IPS-11a (cell line): ENCODE measurements around the gene SEMA5A.

ENCODE experiments used
- H3K4me3 ChIP-seq: one replicate; pipeline ENCODE4 v1.5.1; 2013; ENCODE audit warnings: low read depth, low read length, control low read depth

SEMA5A gene

DNA sequence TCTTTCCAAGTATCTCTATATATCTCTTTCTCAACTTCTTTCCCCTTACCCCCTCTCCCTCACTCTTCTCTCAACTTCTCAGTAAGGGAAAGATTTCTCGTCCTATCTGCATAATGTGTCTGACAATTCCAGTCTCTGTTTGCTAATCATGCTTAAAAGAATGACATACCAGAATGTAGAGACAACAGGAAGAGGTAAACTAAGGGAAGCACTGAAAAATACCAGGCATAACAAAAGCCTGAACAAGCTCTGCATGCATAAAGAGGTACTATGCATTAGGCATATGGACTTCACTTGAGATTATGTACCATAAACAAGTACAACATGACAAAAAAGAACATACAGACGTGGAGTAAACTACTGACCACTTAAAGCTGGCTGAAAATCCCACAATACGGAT is 62.6 kb downstream of the SEMA5A start:
- H3K4me3 ChIP-seq: no peak overlapping the region

- H3K4me3 ChIP-seq: no peak overlapping the region
These were observed 63.5 kb downstream of the SEMA5A start for GRCh38 chr5:9482381-9482780.

- H3K4me3 ChIP-seq: no peak overlapping the region
These were observed 65.4 kb downstream of the SEMA5A start for GRCh38 chr5:9480499-9480898.

GRCh38 chr5:9479990-9480389 is 65.9 kb downstream of the SEMA5A start:
- no peak overlapping the region for H3K4me3 ChIP-seq

DNA sequence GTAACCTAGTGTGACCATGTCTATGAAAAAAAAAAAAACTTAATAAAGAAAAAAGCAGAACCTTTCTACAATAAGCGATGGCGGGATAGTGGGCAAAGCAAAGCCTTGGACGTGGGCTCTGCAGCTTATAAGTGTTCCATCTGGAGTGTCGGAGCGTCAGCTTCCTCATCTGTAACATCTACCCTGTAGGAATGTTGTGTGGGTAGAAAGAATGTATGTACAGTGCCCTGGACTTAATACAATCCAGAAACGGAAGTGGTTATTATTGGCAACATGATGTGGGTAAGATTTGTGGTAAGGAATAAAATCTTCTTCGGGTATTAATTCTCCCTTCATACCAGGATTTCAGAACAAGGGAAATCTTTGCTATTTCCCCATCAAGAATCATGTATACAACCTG is 66.5 kb downstream of the SEMA5A start:
- H3K4me3 ChIP-seq: no peak overlapping the region

DNA sequence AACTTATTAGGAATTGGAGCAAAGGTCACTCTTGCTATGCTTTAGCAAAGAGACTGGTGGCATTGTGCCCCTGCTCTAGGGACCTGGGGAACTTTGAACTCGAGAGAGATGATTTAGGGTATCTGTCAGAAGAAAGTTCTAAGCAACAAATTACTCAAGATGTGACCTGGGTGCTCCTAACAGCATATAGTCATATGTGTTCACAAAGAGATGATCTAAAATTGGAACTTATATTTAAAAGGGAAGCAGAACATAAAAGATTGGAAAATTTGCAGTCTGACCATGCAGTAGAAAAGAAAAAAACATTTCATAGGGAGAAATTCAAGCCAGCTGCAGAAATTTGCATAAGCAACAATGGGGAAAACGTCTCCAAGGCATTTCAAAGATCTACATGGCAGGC is 68.3 kb downstream of the SEMA5A start:
- H3K4me3 ChIP-seq: no peak overlapping the region

- H3K4me3 ChIP-seq: no peak overlapping the region
These were observed 71.5 kb downstream of the SEMA5A start for GRCh38 chr5:9474219-9475002.

- H3K4me3 ChIP-seq: no peak overlapping the region
These were observed 72.3 kb downstream of the SEMA5A start for GRCh38 chr5:9473624-9474023.

DNA sequence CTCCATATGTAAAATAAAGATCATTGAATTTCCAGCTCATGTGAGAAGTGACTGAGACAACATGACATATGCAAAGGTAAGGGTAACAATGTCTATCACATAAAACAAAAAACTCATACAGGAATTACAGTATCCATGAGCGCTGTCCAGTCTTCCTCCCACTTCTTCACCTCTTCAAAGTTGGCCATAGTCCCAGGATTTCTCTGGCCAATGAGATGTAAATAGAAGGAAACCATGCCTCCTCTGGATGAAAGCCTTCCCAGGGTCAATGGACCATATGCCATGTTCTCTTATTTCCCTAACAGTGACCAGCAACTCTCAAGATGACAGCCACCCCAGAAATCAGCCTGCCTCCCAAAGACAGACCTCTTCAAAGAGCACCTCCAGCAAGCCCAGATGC is 75.5 kb downstream of the SEMA5A start:
- no peak overlapping the region for H3K4me3 ChIP-seq

DNA sequence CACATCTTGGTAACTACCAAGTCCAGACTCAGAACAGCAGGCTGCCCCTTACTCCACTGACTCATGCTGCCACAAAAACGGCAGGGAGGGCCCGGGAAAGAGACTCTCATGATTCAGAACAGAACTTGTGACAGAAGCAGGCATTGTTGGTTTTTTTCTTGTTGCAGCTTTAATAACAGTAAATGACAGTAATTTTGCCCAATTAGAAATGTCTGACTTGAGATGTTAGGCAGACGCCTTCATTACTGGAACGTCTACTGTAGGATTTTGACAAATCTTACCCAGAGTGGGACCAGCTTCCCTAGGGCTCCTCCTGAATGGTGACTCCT is 77.9 kb downstream of the SEMA5A start:
- no peak overlapping the region for H3K4me3 ChIP-seq

GRCh38 chr5:9467199-9468059 is 78.4 kb downstream of the SEMA5A start:
- H3K4me3 ChIP-seq: no peak overlapping the region

GRCh38 chr5:9466697-9467096 is 79.2 kb downstream of the SEMA5A start:
- no peak overlapping the region for H3K4me3 ChIP-seq

DNA sequence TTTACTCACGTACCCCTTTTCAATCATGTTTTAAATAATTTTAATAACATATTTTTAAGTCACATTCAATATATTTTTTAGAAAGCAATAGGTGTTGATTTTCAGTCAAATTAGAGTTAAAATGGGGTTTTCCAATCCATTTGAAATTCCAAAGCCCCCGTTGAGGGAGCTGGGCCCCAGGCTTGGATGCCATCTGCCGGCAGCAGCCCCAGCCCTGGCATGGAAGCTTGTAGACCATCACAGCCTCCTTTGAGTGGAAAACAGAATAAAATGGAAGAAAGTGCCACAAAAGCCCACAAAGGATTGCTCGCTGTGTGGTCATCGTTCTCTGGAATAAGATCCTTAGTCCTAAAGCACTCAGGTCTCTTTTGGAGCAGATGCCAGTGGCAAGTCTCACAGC is 81.4 kb downstream of the SEMA5A start:
- H3K4me3 ChIP-seq: no peak overlapping the region

DNA sequence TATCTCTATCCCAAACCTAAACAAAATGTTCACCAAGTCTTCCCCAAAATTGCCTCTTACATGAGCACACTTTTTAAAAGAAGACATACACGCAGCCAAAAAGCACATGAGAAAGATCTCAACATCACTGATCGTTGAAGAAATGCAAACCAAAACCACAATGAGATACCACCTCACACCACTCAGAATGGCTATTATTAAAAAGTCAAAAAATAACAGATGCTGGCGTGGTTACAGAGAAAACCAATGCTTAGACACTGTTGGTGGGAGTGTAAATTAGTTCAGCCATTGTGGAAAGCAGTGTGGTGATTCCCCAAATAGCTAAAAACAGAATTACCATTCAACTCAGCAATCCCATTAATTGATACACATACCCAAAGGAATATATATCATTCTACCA is 83.8 kb downstream of the SEMA5A start:
- H3K4me3 ChIP-seq: no peak overlapping the region

GRCh38 chr5:9460885-9461645 is 84.8 kb downstream of the SEMA5A start:
- no peak overlapping the region for H3K4me3 ChIP-seq

DNA sequence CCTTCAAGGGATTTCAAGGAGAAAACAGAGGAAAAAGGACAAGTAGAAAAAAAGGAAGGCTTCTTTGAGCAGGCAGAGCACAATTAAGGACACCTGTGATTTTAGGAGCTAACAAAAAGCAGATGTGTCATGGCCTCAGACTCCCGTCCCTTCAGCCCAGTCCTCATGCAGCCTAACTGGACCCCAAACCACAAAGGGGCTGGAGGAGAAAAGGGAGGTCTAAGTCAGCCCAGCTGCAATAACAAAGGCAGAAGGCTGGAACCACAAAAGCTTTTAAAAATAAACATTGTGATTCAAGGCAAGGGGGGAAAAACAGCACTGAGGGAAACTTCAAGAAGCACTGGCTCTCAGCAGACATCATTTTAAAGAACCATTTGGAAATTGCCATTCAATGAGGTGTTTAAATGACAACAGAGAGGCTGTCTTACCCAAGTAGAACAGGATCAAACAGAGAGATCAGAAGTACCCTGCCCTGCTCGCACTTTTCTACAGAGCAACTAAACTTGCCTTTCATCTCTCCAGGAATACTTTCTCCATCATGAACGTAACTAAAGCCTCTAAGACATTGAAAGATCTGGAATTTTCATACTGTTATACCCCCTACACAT is 89.3 kb downstream of the SEMA5A start:
- no peak overlapping the region for H3K4me3 ChIP-seq

DNA sequence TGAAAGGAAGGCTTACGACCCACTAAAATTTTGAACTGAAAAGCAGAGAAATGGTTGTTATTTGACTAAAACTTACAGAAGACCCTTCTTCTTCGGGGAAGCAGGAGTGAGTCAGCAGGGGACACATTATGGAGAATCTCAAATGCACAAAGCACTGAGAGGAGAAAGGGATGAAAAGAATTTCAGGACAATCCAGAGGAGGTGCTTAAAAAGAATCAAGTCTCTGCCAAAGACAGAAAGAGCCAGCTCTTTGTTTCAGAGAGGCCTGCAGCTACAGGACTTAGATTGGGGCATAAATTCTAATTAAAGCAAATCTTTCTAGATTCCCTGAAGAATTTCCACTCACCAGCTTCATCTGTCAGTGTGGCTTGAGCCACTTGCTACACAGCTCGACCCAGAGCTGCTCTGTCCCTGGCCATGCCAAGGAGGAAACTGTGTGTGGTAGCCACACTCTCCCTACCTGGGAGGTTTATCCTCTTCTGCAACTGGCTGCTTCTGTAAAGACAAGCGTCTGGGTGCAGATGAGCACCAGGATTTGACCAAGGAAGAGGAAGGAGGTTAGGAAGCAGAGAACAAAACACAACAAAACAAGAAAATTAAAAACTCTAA is 89.9 kb downstream of the SEMA5A start:
- H3K4me3 ChIP-seq: no peak overlapping the region

DNA sequence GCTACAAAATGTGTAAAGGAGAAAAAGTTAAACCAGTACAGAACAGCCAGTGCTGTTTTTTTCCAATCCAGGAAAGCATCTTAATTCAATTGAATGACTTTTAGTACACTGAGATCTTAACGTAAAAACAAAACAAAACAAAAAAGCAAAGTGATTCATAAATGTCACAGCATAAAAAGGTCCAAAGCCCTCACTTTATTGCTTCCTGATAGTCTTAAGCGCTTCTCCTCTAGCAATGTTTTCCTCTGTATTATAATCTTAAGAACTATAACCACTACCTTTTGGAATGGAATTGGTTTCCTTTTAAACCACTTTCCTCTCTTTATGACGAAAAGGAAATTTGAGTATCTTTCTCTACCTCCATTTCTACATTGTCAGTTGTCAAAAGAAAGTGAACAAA is 91.4 kb downstream of the SEMA5A start:
- H3K4me3 ChIP-seq: no peak overlapping the region

GRCh38 chr5:9454012-9454481 is 91.8 kb downstream of the SEMA5A start:
- no peak overlapping the region for H3K4me3 ChIP-seq

DNA sequence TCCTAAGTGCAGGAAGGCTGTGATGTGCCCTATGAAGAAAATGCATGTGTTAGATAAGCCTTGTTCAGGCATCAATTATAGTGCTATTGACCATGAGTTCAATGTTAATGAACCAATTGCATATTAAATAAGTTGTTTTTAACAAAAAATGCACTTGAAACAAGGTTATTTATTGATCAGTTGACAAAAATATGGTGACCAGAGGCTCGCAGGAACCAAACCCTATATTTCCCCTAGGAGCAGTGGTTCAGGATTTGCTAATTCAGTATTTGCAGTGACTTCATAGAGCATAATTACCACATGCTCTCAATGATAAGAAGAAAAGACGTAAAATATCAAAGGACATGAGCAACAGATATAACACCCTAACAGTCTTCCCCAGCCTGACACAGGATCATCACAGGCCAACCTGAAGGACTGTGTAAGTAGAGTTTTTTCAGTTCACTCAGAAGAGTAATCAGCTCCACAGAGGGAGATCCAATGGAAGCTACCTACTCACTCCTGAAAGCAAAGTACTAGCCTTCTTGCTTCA is 92.3 kb downstream of the SEMA5A start:
- H3K4me3 ChIP-seq: no peak overlapping the region
